GM19035 (cell line): ENCODE measurements around the gene CHN1.

Source experiments
- ATAC-seq: cut with Tn5 transposase; IDR thresholded peaks from one replicate; pipeline ENCODE4 v1.9.1; 2021; ENCODE audit not compliant: unreplicated experiment

CHN1 gene

GRCh38 chr2:174877751-174878150, 127.4 kb downstream of the CHN1 start:
- ATAC-seq = no peak

DNA sequence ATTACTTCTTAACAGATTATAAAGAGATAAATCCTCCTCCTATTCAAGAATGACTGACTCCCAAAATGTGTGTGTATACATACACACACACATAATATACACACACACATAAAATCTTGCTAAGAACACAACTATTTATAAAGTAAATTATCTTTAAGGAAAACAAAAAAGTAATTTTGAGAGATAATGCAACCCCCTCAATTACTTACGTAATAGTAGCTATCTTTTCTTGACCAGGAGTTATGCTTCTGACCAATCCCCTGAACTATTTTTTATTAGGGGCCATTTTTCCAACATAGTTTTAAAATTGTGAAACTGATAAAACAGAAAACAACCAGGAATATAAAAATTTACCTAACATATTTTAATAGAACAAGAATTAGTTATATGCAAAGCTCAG, 127.9 kb downstream of the CHN1 start:
- no peak for ATAC-seq

DNA sequence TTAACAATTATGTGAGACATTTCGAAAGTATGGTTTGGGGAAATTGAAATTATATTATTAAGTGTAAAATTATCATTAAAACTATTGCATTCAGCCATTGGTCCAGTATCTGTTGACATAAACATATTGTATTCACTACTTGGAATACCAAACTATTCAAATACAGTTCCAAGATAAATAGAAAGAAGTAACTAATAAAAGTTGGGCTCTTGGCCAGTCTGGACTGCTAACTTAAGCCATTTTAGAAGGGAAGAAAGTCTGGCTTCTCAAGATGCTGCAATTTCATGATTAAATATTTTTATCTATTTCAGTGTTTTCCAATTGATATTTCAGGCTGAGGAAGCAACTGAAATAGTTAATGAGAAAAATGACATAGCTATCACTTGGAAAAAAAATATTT, 131.1 kb downstream of the CHN1 start:
- no peak for ATAC-seq

GRCh38 chr2:174873471-174873870, 131.7 kb downstream of the CHN1 start:
- ATAC-seq = no peak

- ATAC-seq = no peak
Observed at GRCh38 chr2:174870787-174871186, 134.4 kb downstream of the CHN1 start.

GRCh38 chr2:174868878-174869277, 136.3 kb downstream of the CHN1 start:
- ATAC-seq = no peak

- no peak for ATAC-seq
Observed at GRCh38 chr2:174866421-174866820, 138.8 kb downstream of the CHN1 start.

DNA sequence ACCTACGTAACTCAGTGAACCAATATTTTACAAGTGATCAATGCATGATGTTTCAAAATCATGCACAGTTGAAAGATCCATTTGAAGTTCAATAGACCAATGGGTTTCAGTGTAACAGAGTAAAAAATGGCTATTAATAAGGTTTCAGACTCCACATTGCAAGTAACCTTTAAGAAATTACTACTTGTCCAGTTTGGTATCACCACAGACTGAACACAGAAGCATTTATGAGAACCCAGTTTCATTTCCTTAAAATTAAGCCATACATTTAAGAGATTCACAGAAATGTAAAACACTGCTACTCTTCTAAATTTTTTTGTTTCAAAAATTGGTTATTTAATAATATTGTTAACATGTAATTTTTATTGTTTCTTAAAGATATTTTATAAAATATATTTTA, 142.0 kb downstream of the CHN1 start:
- no peak for ATAC-seq

- ATAC-seq = no peak
Observed at GRCh38 chr2:174859563-174860169, 145.5 kb downstream of the CHN1 start.

GRCh38 chr2:174858745-174859144, 146.4 kb downstream of the CHN1 start:
- no peak for ATAC-seq

DNA sequence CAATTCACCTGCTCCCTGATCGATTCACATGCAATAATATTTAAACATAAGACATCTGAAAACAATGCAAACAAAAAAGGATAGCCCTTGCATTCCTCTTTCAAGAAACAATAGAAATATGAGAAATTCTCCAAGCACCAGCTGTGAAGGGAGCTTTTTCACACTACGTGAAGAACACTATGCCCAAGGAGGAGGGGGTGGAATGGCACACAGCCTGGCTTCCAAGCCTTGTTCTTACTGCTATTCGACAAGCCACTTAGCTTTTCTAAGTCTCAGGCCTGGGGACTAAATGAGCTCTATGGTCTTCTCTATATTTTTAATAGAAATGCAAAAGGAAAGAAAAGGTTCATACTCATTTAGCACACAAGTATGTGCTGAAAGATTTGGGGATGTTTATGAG, 148.7 kb downstream of the CHN1 start:
- no peak for ATAC-seq

- no peak for ATAC-seq
Observed at GRCh38 chr2:174846941-174847938, 157.9 kb downstream of the CHN1 start.

DNA sequence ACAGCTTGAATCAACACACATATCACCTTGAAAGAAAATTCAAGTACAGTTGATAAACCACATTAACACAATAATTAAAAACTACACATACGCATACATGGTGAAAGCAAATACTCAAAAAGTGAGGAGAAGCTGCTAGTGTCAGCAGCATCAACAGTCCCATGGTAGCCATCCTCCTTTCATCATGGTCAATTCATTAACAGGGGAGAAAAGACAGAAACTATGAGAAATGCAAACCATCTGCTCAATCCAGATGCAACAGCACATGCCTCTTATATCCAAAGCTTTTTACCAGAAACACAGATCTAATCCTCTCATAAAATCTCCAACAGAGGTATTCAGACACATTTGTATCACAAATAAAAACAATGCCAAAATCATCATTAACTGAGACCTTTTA, 159.0 kb downstream of the CHN1 start:
- no peak for ATAC-seq

DNA sequence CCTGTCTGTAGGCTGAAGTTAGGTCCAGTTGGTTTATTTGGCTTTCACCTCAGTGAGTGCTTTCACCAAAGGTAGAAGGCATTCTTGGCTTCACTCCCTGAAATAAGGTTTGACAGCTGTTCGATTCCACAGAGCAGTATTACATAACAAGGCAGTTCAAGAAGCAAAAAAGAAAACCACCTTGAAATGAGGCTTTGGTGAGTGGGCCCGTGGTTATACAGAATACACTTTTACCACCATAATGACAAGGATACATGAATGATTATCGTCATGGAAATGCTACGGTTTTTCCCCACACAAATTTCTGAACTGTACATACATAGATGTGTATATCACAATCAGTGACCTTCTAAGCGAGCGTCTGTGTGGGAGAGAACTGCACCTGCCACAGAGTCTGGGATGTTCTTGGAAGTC, 160.9 kb downstream of the CHN1 start:
- no peak for ATAC-seq

- no peak for ATAC-seq
Observed at GRCh38 chr2:174842496-174842895, 162.7 kb downstream of the CHN1 start.

- no peak for ATAC-seq
Observed at GRCh38 chr2:174841936-174842335, 163.2 kb downstream of the CHN1 start.

DNA sequence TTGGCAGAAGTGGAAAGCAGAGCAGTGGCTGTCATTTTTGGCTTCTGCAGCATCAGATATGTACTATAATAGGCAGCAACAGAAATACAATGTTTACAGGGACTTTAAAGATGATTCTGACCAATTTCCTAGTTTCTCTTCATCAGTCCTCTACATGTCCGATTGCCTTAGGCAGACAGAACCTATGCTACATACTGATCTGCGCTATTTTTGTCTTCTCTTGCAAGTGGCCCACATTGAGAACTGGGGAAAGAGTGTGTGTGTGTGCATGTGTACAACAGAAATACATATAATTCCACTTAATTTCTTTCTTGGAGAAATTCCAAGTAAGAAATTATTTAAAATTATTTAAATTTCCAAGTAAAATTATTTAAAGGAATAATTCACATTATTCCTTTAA, 163.8 kb downstream of the CHN1 start:
- no peak for ATAC-seq

GRCh38 chr2:174840436-174840835, 164.7 kb downstream of the CHN1 start:
- no peak for ATAC-seq

DNA sequence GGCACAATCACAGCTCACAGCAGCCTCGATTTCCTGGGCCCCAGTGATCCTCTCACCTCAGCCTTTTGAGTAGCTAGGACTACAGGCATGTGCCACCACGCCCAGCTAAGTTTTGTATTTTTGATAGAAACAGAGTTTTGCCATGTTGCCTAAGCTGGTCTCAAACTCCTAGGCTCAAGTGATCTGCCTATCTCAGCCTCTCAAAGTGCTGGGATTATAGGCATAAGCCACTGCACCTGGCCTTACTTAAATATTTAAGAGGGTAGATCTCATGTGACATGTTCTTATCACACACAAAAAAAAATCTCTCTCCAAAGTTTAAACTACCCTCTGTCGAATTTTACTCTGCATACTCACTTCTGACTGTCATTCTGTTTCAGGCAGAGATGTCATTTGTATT, 165.5 kb downstream of the CHN1 start:
- ATAC-seq = no peak

DNA sequence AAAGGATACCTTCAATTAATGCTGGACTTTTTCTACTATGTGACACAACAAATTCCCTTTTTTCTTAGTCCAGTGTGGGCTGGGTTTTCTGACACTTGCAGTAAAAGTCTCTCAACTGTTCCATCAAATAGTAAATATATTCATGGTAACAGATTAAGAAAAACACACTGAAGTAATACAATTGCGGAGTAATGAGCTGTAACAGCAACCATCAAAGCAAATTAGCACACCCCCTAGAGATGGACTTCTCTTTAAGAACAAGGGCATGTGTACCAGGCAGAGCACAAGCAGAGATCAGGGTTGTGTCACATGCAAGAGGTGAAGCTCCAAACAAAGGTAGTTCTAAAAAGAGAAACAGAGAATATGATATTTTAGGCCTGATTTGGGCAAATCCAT, 168.2 kb downstream of the CHN1 start:
- no peak for ATAC-seq

GRCh38 chr2:174836377-174836994, 168.7 kb downstream of the CHN1 start:
- ATAC-seq = no peak

DNA sequence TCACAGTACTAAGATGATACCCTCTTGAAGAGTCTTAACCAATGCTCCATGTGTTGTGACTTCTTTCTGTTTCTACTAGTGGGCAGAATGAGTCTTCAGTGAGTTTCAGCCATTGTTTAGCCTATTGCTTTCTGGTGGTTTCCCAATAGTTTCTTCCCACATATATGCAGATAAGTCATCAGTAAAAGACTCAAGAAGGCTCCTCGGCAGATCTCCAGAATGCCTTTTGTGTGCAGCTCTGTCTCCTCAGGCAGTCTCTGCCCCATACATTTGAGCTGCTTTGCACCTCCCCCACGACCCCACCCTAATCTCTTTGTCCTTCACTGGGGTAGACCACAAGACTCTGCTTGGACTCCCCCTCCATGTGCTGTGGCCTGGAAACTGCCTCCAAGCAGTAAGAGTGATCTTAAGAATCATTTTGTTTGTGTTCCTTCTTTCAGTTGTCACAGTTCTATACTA, 169.4 kb downstream of the CHN1 start:
- peak; percentile 50 for ATAC-seq
